HG02623 (cell line): ENCODE data around the gene CXCL16.

Source experiments
- ATAC-seq: cut with Tn5 transposase; IDR thresholded peaks from one replicate; pipeline ENCODE4 v1.9.1; 2021; ENCODE audit warnings: moderate library complexity; ENCODE audit not compliant: unreplicated experiment

Gene CXCL16, protein sequence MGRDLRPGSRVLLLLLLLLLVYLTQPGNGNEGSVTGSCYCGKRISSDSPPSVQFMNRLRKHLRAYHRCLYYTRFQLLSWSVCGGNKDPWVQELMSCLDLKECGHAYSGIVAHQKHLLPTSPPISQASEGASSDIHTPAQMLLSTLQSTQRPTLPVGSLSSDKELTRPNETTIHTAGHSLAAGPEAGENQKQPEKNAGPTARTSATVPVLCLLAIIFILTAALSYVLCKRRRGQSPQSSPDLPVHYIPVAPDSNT

GRCh38 chr17:4739122-4740024 lies at the start of gene CXCL16, which contains the start of gene ZMYND15:
TSS of gene CXCL16 (minus strand) at chr17:4739928. CDS start at chr17:4739339, 589 bp downstream.
TSS of gene ZMYND15 (plus strand) at chr17:4739833. CDS start at chr17:4740549, 716 bp downstream.
- no peak for ATAC-seq

DNA sequence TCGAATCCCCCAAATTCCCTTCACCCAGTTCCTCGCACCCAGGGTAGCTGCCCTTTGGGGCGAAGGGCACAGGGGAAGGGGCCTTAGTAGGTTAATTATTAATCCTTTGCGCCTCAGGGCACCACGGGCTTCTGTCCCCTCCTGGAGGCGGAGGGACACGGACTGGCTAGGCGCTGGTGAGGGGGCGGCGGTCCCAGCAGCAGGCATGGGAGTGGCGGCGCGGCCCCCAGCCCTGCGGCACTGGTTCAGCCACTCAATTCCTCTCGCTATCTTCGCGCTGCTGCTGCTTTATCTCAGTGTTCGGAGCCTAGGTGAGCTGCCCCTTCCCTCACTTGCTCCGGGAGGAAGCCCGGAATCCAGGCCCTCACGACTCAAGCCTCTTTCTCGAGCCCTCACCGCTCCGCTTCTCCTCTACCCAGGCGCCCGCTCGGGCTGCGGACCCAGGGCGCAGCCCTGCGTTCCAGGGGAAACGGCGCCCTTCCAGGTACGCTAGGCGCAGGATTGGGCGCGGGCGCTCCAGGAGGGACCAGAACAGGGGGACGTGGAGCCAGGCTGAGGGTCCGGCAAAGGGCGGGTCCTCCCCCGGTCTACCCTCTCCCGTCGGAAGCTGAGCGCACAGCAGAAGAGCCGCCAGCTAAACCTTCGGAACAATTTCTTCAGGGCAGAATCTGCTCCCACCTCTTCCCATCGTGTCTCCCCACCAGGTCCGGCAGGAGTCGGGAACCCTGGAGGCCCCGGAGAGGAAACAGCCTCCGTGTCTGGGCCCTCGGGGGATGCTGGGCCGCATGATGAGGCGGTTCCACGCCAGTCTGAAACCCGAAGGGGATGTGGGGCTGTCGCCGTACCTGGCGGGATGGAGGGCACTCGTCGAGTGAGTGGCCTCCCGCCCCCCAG lies 49.3 kb upstream of the CXCL16 start, which contains the start of gene GLTPD2:
TSS of gene GLTPD2 (plus strand) at position 158 of the 894 bp plus-strand sequence. CDS start at position 206, 48 bp downstream.
- no peak for ATAC-seq

DNA sequence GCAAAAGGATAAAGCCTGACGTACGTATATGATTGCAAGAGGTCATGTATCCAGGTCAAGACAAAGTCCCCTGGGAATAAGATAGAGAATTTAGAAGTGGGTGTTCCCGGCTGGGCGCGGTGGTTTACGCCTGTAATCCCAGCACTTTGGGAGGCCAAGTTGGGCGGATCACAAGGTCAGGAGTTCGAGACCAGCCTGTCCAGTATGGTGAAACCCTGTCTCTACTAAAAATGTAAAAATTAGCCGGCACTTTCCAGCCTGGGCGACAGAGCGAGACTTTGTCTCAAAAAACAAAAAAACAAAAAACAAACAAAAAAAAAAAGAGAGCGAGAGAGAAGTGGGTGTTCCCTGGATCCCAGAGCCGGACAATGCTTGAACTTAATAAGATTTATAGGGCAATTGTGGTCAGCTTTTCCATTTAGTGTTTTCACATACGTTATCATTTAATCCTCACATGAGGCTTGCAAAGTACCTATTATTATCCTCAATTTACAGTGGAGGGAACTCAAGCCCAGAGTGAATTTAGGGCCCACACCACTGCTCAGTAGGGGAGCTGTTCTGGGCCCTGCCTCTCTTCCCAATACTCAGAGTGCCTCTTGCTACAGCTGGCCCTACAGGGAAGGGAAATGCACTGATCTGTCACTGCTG lies 48.6 kb upstream of the CXCL16 start:
- no peak for ATAC-seq

DNA sequence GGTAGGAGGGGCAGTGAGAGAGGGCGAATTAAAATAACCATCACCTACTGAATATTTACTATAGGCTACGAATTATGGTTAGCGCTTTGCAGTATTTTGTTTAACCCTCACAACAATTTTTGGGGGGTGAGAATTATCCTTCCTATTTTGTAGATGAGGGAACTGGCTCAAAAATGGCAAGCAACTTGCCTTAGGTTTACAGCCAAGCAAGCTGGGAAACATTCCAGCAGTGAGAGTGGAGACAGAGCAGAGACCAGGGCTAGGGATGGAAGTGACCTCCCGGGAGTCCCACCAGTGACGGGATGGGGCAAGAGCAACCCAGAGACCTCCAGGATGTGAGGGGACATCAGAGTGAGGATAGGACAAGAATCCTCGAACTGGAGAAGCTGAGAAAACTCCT lies 46.8 kb upstream of the CXCL16 start:
- no peak for ATAC-seq

DNA sequence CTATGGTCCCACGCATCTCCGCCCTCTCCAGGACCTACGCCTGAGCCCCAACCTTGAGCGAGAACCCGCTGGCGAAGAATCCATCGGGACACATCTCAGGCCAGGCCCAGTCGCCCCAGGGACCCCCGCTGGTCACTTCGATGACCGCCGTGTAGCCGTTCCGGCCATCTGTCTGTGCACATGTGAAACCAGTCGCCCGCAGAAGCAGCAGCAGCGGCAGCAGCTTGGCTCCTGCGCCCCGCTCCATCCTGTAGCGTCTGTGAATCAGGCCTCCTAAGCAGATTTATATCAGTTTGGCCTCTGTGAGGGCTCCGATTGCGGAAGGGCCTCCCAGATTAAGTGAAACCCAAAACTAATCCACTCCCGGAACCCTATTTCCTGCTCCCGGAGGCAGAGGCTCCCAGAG lies 46.4 kb upstream of the CXCL16 start, which contains the start of gene VMO1:
TSS of gene VMO1 (minus strand) at position 259 of the 406 bp plus-strand sequence. CDS start at position 247, 12 bp downstream.
- no peak for ATAC-seq

- ATAC-seq = no peak
Observed at GRCh38 chr17:4785311-4786105, 45.8 kb upstream of the CXCL16 start.

DNA sequence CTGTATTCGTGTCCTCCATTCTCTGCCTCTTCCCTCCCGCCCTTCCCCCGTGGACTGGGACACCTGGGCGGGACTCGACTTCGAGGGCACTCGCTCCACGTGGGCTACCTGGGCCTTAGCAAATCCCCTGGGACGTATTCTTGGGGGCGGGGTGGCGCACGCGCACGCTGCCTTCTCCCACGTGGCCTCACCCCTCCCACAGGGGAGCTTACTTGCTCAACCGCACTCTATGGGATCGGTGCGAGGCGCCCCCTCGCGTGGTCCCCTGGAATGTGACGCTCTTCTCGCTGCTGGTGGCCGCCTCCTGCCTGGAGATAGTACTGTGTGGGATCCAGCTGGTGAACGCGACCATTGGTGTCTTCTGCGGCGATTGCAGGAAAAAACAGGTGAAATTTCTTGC lies 42.9 kb upstream of the CXCL16 start:
- no peak for ATAC-seq

GRCh38 chr17:4780325-4780955 lies 40.7 kb upstream of the CXCL16 start:
- no peak for ATAC-seq

GRCh38 chr17:4777969-4778760 lies 38.4 kb upstream of the CXCL16 start:
- no peak for ATAC-seq

DNA sequence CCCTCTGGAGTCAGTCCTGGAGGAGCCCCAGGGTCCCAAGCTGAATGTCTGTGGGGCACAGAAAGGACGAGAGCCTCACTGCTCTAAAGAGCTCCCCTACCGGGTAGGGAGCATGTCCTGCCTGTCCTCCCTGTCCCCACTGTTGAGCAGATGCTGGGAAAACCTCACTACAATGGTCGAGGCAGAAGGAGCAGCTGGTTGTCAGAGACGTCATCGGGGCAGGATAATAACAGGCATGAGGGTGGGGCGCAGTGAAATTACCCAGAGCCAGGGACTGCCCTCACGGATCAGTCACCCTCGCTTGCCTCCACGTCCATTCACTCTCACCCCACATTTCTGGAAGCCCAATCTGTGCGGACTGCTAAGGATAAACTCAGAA lies 32.5 kb upstream of the CXCL16 start:
- no peak for ATAC-seq

DNA sequence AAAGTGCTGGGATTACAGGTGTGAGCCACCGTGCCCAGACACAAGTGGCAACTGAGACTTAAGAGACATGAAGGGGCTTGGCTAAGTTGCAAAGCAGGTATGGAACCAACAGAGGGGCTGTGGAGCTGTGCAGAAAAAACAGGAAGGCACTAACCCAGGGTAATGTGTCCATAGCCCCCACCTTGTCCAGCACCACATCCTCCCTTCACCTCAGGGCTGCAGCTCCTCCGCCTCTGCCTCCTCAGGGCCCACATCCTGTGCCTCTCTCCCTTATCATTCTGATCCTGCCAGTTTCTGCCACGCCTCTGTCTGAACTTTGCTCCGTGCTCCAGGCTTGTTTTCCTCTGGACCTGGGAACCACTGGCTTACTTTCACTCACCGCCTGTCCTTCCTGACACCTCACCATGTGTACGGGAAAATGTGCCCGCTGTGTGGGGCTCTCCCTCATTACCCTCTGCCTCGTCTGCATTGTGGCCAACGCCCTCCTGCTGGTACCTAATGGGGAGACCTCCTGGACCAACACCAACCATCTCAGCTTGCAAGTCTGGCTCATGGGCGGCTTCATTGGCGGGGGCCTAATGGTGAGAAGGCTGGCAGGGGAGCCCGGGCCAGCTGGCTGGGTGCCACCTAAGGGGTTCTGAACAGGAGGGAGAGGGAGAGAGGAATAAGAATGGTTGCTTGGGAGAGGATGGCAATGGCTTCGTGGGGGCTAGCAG lies 31.9 kb upstream of the CXCL16 start, which contains the start of gene TM4SF5:
TSS of gene TM4SF5 (plus strand) at position 368 of the 716 bp plus-strand sequence. CDS start at position 405, 37 bp downstream.
- ATAC-seq = no peak

GRCh38 chr17:4769628-4770027 lies 29.9 kb upstream of the CXCL16 start:
- no peak for ATAC-seq

DNA sequence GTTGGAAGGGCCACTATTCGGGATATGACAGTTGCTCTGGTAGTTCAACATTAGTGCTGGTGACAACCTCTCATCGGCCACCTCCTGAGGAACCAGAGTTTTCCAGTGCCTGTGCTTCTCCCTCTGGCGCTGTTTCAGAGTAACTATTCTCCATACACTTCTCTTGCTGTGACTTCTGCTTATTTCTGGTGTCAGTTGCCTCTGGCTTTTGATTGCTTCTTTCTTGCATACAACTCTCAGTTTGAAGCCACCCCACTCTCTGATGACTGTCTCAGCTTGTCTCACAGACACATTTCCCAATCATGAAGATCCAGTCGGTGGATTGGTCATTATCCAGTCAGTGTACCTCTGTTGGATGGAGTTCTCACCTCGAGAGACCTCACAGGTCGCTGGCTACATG lies 28.6 kb upstream of the CXCL16 start:
- no peak for ATAC-seq

- no peak for ATAC-seq
Observed at GRCh38 chr17:4766723-4767122, 27.0 kb upstream of the CXCL16 start.

DNA sequence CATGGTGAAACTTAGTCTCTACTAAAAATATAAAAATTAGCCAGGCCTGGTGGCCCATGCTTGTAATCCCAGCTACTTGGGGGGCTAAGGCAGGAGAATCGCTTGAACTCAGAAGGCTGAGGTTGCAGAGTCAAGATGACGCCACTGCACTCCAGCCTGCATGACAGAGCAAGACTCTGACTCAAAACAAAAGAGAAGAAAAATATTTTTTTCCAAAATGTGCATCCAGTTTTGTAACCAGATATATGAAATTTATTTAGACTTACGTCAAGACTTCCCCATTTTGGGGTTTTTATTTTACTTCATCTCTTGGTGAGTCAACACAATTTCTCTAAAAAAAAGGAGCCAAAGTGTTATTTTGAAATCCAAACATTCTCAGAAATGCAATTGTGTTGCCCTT lies 26.5 kb upstream of the CXCL16 start:
- ATAC-seq = no peak

DNA sequence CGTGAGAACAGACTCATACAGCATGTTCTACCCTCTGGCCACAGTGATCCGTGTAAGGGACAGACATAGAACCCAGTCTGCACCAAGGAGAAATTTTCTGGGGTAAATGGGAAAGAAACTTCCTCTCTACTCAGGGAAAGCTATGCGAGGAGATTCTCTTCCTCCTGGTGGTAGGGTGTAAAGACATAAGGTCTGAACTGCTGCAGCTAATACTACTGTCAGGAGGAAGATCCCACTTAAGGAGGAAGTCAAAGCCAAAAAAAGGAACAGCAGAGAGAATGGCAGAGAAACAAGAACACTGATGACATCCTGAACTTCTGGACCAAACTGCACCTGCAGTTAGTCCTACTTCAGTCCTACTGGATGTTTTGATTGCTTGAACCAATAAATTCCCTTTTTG lies 24.9 kb upstream of the CXCL16 start:
- no peak for ATAC-seq

- ATAC-seq = no peak
Observed at GRCh38 chr17:4759776-4760236, 20.1 kb upstream of the CXCL16 start.
